Measurements from ENCODE around the gene FA2H. TPM values are rescaled to one million over a fixed set of nuclear protein-coding genes. Genes with fewer than 3 reads are reported as not detected.
A peak's percentile ranks its signal among the peaks of the same experiment; 100 is the strongest.
"Not testable (repeated sequence)": the region's sequence is repeated elsewhere in the genome, so short reads cannot be mapped to it uniquely, and the experiment has no call there.

Gene FA2H
- total RNA-seq, 1 donor from 2014 or later, result not detected

DNA sequence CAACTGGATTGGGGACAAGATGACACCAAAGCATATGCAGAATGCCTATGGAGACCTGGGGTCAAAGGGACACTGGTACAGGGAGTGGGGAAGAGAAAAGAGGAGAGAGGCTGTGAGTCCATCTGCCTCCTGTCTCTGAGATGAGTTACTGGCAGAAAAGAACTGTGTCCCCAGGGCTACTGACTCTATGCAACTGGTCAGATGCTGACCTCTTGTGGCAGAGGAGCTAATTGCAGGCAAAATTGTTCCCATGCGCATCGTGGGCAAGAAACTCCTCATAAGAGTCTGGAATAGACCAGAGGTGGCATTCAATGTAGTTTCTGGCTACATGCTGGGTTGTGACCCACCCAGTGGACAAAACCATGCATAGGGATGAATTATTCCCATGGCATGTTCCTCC, 47.9 kb downstream of the FA2H start:
- H3K27me3 Mint-ChIP-seq (ENCODE audit: low read depth), result no peaks in the 10 kb centered on the region
- no peak overlapping the region for H3K4me3 Mint-ChIP-seq
- H3K4me1 Mint-ChIP-seq, result peaks cover 12% of the 10 kb centered on the region
- TF ChIP-seq, protein P1, sequence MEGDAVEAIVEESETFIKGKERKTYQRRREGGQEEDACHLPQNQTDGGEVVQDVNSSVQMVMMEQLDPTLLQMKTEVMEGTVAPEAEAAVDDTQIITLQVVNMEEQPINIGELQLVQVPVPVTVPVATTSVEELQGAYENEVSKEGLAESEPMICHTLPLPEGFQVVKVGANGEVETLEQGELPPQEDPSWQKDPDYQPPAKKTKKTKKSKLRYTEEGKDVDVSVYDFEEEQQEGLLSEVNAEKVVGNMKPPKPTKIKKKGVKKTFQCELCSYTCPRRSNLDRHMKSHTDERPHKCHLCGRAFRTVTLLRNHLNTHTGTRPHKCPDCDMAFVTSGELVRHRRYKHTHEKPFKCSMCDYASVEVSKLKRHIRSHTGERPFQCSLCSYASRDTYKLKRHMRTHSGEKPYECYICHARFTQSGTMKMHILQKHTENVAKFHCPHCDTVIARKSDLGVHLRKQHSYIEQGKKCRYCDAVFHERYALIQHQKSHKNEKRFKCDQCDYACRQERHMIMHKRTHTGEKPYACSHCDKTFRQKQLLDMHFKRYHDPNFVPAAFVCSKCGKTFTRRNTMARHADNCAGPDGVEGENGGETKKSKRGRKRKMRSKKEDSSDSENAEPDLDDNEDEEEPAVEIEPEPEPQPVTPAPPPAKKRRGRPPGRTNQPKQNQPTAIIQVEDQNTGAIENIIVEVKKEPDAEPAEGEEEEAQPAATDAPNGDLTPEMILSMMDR (conservative IDR thresholded peaks at IDR 0.05), result peak; percentile 61
- no peak overlapping the region for H3K27ac Mint-ChIP-seq (ENCODE audit: unreplicated experiment)
- no peaks in the 10 kb centered on the region for H3K36me3 Mint-ChIP-seq (ENCODE audit: low read depth)
- DNase-seq (ENCODE audit: low read depth, low spot score), result peak; percentile 48
- H3K9me3 Mint-ChIP-seq, result peaks cover 2% of the 10 kb centered on the region

DNA sequence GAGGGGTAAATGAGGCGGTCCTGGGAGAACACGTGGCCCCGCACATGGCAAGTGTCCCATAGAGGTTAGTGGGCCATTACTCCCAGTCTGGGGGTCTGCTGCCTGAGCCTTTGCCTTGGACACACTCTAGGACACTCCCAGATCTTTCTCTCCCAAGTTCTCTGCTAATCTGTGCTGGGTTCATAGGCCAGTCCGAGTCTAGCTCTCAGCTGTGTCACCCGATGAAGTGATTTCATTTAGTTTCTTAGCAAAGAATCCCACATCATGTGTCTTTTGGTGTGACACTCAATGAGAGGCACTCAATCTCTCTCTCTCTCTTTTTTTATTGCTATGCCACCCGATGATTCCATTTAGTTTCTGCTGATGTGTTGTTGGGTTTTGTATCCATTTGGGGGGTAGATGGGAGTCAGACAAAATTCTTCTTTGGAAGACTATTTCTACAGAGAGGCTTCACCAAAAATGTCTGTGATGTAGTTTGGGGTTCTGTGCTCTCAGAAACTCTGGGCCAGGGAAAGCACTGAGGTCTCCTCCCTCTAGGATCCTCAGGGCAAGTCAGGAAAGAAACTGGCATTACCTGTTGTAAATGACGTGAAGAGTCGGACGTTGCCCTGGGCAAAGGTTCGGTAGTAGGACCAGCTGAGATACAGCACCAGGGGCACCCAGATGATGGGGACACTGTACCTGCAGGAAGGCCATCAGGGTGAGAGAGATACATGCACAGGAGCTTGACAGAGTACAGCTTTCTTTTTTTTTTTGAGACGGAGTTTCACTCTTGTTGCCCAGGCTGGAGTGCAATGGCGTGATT, 48.8 kb downstream of the FA2H start:
- peaks cover 12% of the 10 kb centered on the region for H3K4me1 Mint-ChIP-seq
- no peaks in the 10 kb centered on the region for H3K36me3 Mint-ChIP-seq (ENCODE audit: low read depth)
- H3K27me3 Mint-ChIP-seq (ENCODE audit: low read depth), result no peaks in the 10 kb centered on the region
- H3K4me3 Mint-ChIP-seq, result no peak overlapping the region
- H3K27ac Mint-ChIP-seq (ENCODE audit: unreplicated experiment), result no peak overlapping the region
- H3K9me3 Mint-ChIP-seq, result peaks cover 2% of the 10 kb centered on the region
- DNase-seq (ENCODE audit: low read depth, low spot score), result no peak
- TF ChIP-seq, protein P1 (conservative IDR thresholded peaks at IDR 0.05), result no peak

DNA sequence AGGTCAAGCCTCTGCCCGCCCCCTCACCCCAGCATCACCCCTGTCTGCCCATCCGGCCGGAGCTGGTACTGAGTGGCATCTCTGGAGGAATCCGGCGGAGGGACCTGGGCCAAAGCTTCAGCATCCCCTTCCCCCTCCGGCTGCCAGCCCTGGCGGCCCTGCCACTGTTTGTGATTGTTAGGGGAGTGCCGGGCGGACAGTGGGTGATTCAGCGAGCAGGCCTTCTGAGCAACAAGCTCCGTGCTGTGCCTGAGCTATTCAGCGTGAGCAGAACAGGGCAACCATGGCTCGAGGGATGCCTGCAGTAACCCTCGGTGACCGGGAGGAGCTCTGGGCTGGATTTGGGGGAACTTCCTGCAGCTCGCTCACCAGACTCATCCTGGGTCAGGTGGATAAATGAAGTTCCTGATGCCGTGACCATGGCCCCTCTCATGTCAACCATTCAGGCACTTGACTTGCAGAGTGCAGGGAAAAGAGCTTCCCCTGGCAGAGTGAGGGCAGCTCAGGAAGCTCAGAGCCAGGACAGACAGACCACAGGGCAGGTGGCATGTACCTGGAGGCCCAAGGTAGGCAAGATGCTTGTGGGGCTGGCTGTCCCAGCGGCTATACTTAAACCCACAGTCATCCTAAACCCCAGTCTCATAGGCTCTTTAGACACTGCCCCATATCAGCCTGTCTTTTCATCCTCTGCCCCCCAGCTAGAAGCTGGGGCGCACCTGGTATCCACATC, 49.6 kb downstream of the FA2H start:
- Mint-ChIP-seq H3K36me3 (ENCODE audit: low read depth) (no peaks in the 10 kb centered on the region), H3K4me3 (no peak overlapping the region), H3K27me3 (ENCODE audit: low read depth) (no peaks in the 10 kb centered on the region), H3K27ac (ENCODE audit: unreplicated experiment) (no peak overlapping the region), H3K9me3 (peaks cover 2% of the 10 kb centered on the region), H3K4me1 (peaks cover 12% of the 10 kb centered on the region)
- TF ChIP-seq, protein P1 (conservative IDR thresholded peaks at IDR 0.05), result no peak
- peak; percentile 21 for DNase-seq (ENCODE audit: low read depth, low spot score)

DNA sequence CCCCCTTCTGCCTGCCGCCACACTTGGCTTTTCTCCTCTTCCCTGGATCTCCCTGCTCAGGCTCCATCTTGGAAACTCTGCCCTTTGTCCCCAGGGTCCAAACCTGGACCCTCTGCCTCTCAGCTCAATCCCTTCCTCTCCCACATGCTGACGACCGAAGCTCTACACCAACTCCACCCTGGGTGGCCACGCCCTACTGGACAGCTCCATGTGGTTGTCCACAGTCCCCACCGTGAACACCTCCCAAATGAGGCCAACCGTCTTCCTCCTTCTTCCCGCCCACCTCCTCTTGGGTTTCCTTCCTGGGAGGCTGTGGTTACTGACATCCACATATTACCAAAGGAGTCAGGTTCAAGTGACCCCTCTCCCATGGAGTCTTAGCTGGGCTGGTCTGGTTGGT, 51.4 kb downstream of the FA2H start:
- TF ChIP-seq, protein P1 (conservative IDR thresholded peaks at IDR 0.05), result no peak
- Mint-ChIP-seq H3K27ac (ENCODE audit: unreplicated experiment) (no peak overlapping the region), H3K9me3 (peaks cover 2% of the 10 kb centered on the region), H3K4me1 (peaks cover 12% of the 10 kb centered on the region), H3K36me3 (ENCODE audit: low read depth) (no peaks in the 10 kb centered on the region), H3K27me3 (ENCODE audit: low read depth) (no peaks in the 10 kb centered on the region), H3K4me3 (no peak overlapping the region)
- DNase-seq (ENCODE audit: low read depth, low spot score), result no peak

DNA sequence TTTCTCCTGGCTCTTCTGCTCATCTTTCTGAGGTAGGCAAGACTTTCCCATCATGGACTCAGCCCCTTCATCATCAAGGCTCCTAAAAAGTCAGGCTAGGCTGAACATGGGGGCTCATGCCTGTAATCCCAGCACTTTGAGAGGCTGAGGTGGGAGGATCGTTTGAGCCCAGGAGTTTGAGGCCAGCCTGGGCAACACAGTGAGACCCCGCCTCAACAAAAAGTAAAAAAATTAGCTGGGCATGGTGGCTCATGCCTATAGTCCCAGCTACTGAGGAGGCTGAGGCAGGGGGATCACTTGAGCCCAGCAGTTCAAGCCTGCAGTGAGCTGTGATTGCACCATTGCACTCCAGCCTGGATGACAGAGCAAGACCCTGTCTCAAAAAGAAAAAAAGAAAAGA, 52.5 kb downstream of the FA2H start:
- not testable (repeated sequence) for H3K36me3 Mint-ChIP-seq (ENCODE audit: low read depth); H3K27me3 Mint-ChIP-seq (ENCODE audit: low read depth); H3K4me3 Mint-ChIP-seq; H3K9me3 Mint-ChIP-seq; DNase-seq (ENCODE audit: low read depth, low spot score); H3K27ac Mint-ChIP-seq (ENCODE audit: unreplicated experiment)
- H3K4me1 Mint-ChIP-seq, result peaks cover 12% of the 10 kb centered on the region

DNA sequence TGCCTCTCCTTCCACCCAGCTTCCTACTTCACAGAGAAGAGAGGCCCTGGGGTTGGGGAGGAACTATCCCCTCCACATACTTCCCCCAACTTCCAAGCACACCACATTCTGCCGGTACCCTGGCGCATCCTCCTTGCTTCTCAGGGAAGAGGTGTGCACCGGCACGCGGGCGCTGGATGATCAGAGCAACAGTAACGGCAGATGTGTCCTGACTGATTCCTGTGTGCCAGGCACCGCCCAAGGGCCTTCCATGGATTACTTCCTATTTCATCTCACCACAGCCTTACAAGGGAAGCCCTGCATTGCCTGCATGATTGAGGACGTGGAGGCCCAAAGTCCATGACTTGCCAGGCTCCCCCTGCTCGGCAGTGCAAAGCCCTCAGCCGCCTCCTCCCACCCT, 52.9 kb downstream of the FA2H start:
- H3K27me3 Mint-ChIP-seq (ENCODE audit: low read depth), result no peaks in the 10 kb centered on the region
- H3K27ac Mint-ChIP-seq (ENCODE audit: unreplicated experiment), result no peak overlapping the region
- peaks cover 12% of the 10 kb centered on the region for H3K4me1 Mint-ChIP-seq
- H3K9me3 Mint-ChIP-seq, result no peaks in the 10 kb centered on the region
- no peak overlapping the region for H3K4me3 Mint-ChIP-seq
- TF ChIP-seq, protein P1 (conservative IDR thresholded peaks at IDR 0.05), result no peak
- H3K36me3 Mint-ChIP-seq (ENCODE audit: low read depth), result no peaks in the 10 kb centered on the region
- DNase-seq (ENCODE audit: low read depth, low spot score), result no peak
